Fibroblast of skin of right biceps (primary cell): Measurements from ENCODE around the gene TFIP11.
A peak's percentile ranks its signal among the peaks of the same experiment; 100 is the strongest.

Experiments
- DNase-seq: peaks from one replicate; pipeline ENCODE4 v3.0.0-alpha.2; 2013

TFIP11 gene

GRCh38 chr22:26512149-26512793, at the start of gene TFIP11:
TSS of gene TFIP11 (minus strand) at chr22:26512473. CDS start at chr22:26510272, 2,201 bp downstream.
- DNase-seq = peak; percentile 90

GRCh38 chr22:26561756-26562417, 49.6 kb upstream of the TFIP11 start:
- no peak for DNase-seq

GRCh38 chr22:26559961-26560575, 47.8 kb upstream of the TFIP11 start:
- no peak for DNase-seq

- DNase-seq = peak; percentile 24
Measured at GRCh38 chr22:26558248-26558895, 46.1 kb upstream of the TFIP11 start.

GRCh38 chr22:26556904-26557303, 44.6 kb upstream of the TFIP11 start:
- no peak for DNase-seq

- no peak for DNase-seq
Measured at GRCh38 chr22:26555478-26555877, 43.2 kb upstream of the TFIP11 start.

- DNase-seq = no peak
Measured at GRCh38 chr22:26554956-26555355, 42.7 kb upstream of the TFIP11 start.

GRCh38 chr22:26553056-26553752, 40.9 kb upstream of the TFIP11 start:
- peak; percentile 92 for DNase-seq

GRCh38 chr22:26552466-26552865, 40.2 kb upstream of the TFIP11 start:
- peak; percentile 66 for DNase-seq

GRCh38 chr22:26551568-26551967, 39.3 kb upstream of the TFIP11 start:
- DNase-seq = no peak

- DNase-seq = peak; percentile 87
Measured at GRCh38 chr22:26550498-26551033, 38.3 kb upstream of the TFIP11 start.

GRCh38 chr22:26549902-26550497, 37.7 kb upstream of the TFIP11 start:
- DNase-seq = no peak

- no peak for DNase-seq
Measured at GRCh38 chr22:26548984-26549383, 36.7 kb upstream of the TFIP11 start.

GRCh38 chr22:26548303-26548702, 36.0 kb upstream of the TFIP11 start:
- no peak for DNase-seq

GRCh38 chr22:26547837-26548236, 35.6 kb upstream of the TFIP11 start:
- no peak for DNase-seq

GRCh38 chr22:26547426-26547825, 35.2 kb upstream of the TFIP11 start:
- DNase-seq = no peak

GRCh38 chr22:26546282-26546681, 34.0 kb upstream of the TFIP11 start:
- DNase-seq = no peak

GRCh38 chr22:26545827-26546226, 33.6 kb upstream of the TFIP11 start:
- no peak for DNase-seq

- DNase-seq = no peak
Measured at GRCh38 chr22:26545385-26545784, 33.1 kb upstream of the TFIP11 start.

GRCh38 chr22:26544489-26544888, 32.2 kb upstream of the TFIP11 start:
- no peak for DNase-seq

GRCh38 chr22:26542831-26543230, 30.6 kb upstream of the TFIP11 start:
- DNase-seq = no peak

- DNase-seq = no peak
Measured at GRCh38 chr22:26541167-26541819, 29.0 kb upstream of the TFIP11 start.
